Measurements from ENCODE around the gene KLHL30.
A peak's percentile ranks its signal among the peaks of the same experiment; 100 is the strongest.

KLHL30 gene

GRCh38 chr2:238158509-238159070 lies 20.1 kb downstream of the KLHL30 start, which contains the start of gene ERFE:
TSS of gene ERFE (plus strand) at chr2:238158970. CDS start at chr2:238159008, 38 bp downstream.
- H3K27ac ChIP-seq, result no peak within 1 kb of the TSS
- H3K9ac ChIP-seq, result peak within 1 kb of the TSS; percentile 52; the same call in 1 of the 2 replicates
- H2AFZ ChIP-seq (ENCODE audit: low read depth), result peak within 1 kb of the TSS; percentile 64
- no peak within 1 kb of the TSS for H3K4me3 ChIP-seq (IDR thresholded peaks at IDR 0.05; ENCODE audit: insufficient read depth, low read depth, low read length)
- no peaks in the 10 kb centered on the region for H4K20me1 ChIP-seq (ENCODE audit: insufficient read depth)
- H3K4me2 ChIP-seq, result peak within 1 kb of the TSS; percentile 57
- H3K79me2 ChIP-seq (ENCODE audit: insufficient read depth, low read depth), result no peaks in the 10 kb centered on the region
- no peaks in the 10 kb centered on the region for H3K36me3 ChIP-seq (ENCODE audit: insufficient read depth)
- H3K4me1 ChIP-seq (ENCODE audit: low read depth, poor library complexity, severe bottlenecking), result no peaks in the 10 kb centered on the region
- no peaks in the 10 kb centered on the region for H3K27me3 ChIP-seq (ENCODE audit: insufficient read depth, low read depth)
- no peak for TF ChIP-seq CTCF (conservative IDR thresholded peaks at IDR 0.05; ENCODE audit: low read depth, low read length)

- Histone ChIP-seq H3K9ac (peak overlapping the region; percentile 52; the same call in 1 of the 2 replicates), H3K36me3 (ENCODE audit: insufficient read depth) (no peaks in the 10 kb centered on the region), H3K79me2 (ENCODE audit: insufficient read depth, low read depth) (no peaks in the 10 kb centered on the region), H3K27ac (no peak overlapping the region), H3K4me1 (ENCODE audit: low read depth, poor library complexity, severe bottlenecking) (no peaks in the 10 kb centered on the region), H4K20me1 (ENCODE audit: insufficient read depth) (no peaks in the 10 kb centered on the region), H2AFZ (ENCODE audit: low read depth) (peak overlapping the region; percentile 64), H3K27me3 (ENCODE audit: insufficient read depth, low read depth) (no peaks in the 10 kb centered on the region), H3K4me2 (peak overlapping the region; percentile 57), H3K4me3 (IDR thresholded peaks at IDR 0.05; ENCODE audit: insufficient read depth, low read depth, low read length) (no peak overlapping the region)
- TF ChIP-seq CTCF (conservative IDR thresholded peaks at IDR 0.05; ENCODE audit: low read depth, low read length), result no peak
Measured at GRCh38 chr2:238159071-238159539, 20.6 kb downstream of the KLHL30 start.

GRCh38 chr2:238159661-238160205 lies 21.3 kb downstream of the KLHL30 start:
- H4K20me1 ChIP-seq (ENCODE audit: insufficient read depth), result no peaks in the 10 kb centered on the region
- no peak overlapping the region for H3K27ac ChIP-seq
- H3K79me2 ChIP-seq (ENCODE audit: insufficient read depth, low read depth), result no peaks in the 10 kb centered on the region
- peak overlapping the region; percentile 52; the same call in 1 of the 2 replicates for H3K9ac ChIP-seq
- H3K4me2 ChIP-seq, result peak overlapping the region; percentile 57
- H3K4me3 ChIP-seq (IDR thresholded peaks at IDR 0.05; ENCODE audit: insufficient read depth, low read depth, low read length), result no peak overlapping the region
- H2AFZ ChIP-seq (ENCODE audit: low read depth), result no peak overlapping the region
- no peaks in the 10 kb centered on the region for H3K27me3 ChIP-seq (ENCODE audit: insufficient read depth, low read depth)
- no peak for TF ChIP-seq CTCF (conservative IDR thresholded peaks at IDR 0.05; ENCODE audit: low read depth, low read length)
- H3K4me1 ChIP-seq (ENCODE audit: low read depth, poor library complexity, severe bottlenecking), result no peaks in the 10 kb centered on the region
- H3K36me3 ChIP-seq (ENCODE audit: insufficient read depth), result no peaks in the 10 kb centered on the region

GRCh38 chr2:238160206-238161129 lies 22.0 kb downstream of the KLHL30 start:
- no peak for TF ChIP-seq CTCF (conservative IDR thresholded peaks at IDR 0.05; ENCODE audit: low read depth, low read length)
- no peaks in the 10 kb centered on the region for H3K27me3 ChIP-seq (ENCODE audit: insufficient read depth, low read depth)
- no peak overlapping the region for H2AFZ ChIP-seq (ENCODE audit: low read depth)
- no peak overlapping the region for H3K4me3 ChIP-seq (IDR thresholded peaks at IDR 0.05; ENCODE audit: insufficient read depth, low read depth, low read length)
- no peak overlapping the region for H3K27ac ChIP-seq
- H3K9ac ChIP-seq, result no peak overlapping the region
- H4K20me1 ChIP-seq (ENCODE audit: insufficient read depth), result no peaks in the 10 kb centered on the region
- no peak overlapping the region for H3K4me2 ChIP-seq
- H3K36me3 ChIP-seq (ENCODE audit: insufficient read depth), result no peaks in the 10 kb centered on the region
- H3K4me1 ChIP-seq (ENCODE audit: low read depth, poor library complexity, severe bottlenecking), result no peaks in the 10 kb centered on the region
- H3K79me2 ChIP-seq (ENCODE audit: insufficient read depth, low read depth), result no peaks in the 10 kb centered on the region
